HepG2 (cell line): ENCODE data around the gene MAP2K2. TPM values are rescaled to one million over a fixed set of nuclear protein-coding genes. Genes with fewer than 3 reads are reported as not detected.

Source experiments
- ARID5B ChIP-seq: IDR thresholded peaks from 2 replicates; pipeline ENCODE4 v1.4.0; 2020; ENCODE audit warnings: mild to moderate bottlenecking, missing genetic modification reagents
- GATAD2A ChIP-seq: IDR thresholded peaks from 2 replicates; pipeline ENCODE4 v1.6.1; 2016
- KAT2B ChIP-seq: fragments of 150-350 bp; IDR thresholded peaks from 2 replicates; pipeline ENCODE4 v1.6.1; 2014; ENCODE audit warnings: low read depth, low read length, borderline replicate concordance
- KDM6A ChIP-seq: IDR thresholded peaks from 2 replicates; pipeline ENCODE4 v1.6.1; 2016; ENCODE audit warnings: low read depth
- KIAA2018 ChIP-seq: sonication (generic); formaldehyde crosslinking; IDR thresholded peaks from 2 replicates; pipeline ENCODE4 v1.5.0; 2020; ENCODE audit warnings: mild to moderate bottlenecking, missing genetic modification reagents, borderline replicate concordance
- LBX2 ChIP-seq: sonication (generic); formaldehyde crosslinking; IDR thresholded peaks from 2 replicates; pipeline ENCODE4 v1.5.0; 2020; ENCODE audit warnings: missing genetic modification reagents, mild to moderate bottlenecking, borderline replicate concordance
- MIER3 ChIP-seq: IDR thresholded peaks from 2 replicates; pipeline ENCODE4 v1.6.1; 2016; ENCODE audit warnings: missing compliant biosample characterization, borderline replicate concordance
- MIXL1 ChIP-seq: IDR thresholded peaks from 2 replicates; pipeline ENCODE4 v1.6.1; 2016
- NR2F6 ChIP-seq, 2 experiments: IDR thresholded peaks; 2 replicates each; pipeline ENCODE4 v1.6.1; 2016; ENCODE audit warnings: antibody characterized with exemption in 1 of 2, mild to moderate bottlenecking in 1 of 2
- ONECUT2 ChIP-seq: sonication (generic); formaldehyde crosslinking; IDR thresholded peaks from 2 replicates; pipeline ENCODE4 v1.4.0; 2020; ENCODE audit warnings: missing genetic modification reagents
- TFDP2 ChIP-seq: sonication (generic); formaldehyde crosslinking; IDR thresholded peaks from 2 replicates; pipeline ENCODE4 v1.4.0; 2020; ENCODE audit warnings: missing genetic modification reagents
- THRA ChIP-seq: sonication (generic); formaldehyde crosslinking; IDR thresholded peaks from 2 replicates; pipeline ENCODE4 v1.4.0; 2020; ENCODE audit warnings: missing genetic modification reagents, borderline replicate concordance
- ZNF124 ChIP-seq: sonication (generic); formaldehyde crosslinking; IDR thresholded peaks from 2 replicates; pipeline ENCODE4 v1.4.0; 2020; ENCODE audit warnings: missing genetic modification reagents
- ZNF441 ChIP-seq: sonication (generic); formaldehyde crosslinking; IDR thresholded peaks from 2 replicates; pipeline ENCODE4 v1.7.0; 2021; ENCODE audit warnings: missing genetic modification reagents, borderline replicate concordance
- ZNF780A ChIP-seq: sonication (generic); formaldehyde crosslinking; IDR thresholded peaks from 2 replicates; pipeline ENCODE4 v1.8.0; 2022; ENCODE audit warnings: mild to moderate bottlenecking, missing genetic modification reagents, moderate library complexity
- polyA plus RNA-seq, 8 experiments: library from polyadenylated mRNA; depleted of rRNA in 3 of 8; stranded (reverse) in 7 of 8; unstranded in 1 of 8; fragments of >200 nt; fragmentation: Illumina TruSeq in 4 of 8; extraction: Trizol in 4 of 8; gene quantifications; 2 replicates each; pipeline versions ENCODE4 v1.2.1 to v1.2.3, GENCODE V29; 2011 to 2016; ENCODE audit warnings: low read depth in 4 of 8, missing spikeins in 1 of 8, mixed read lengths in 1 of 8; ENCODE audit not compliant: insufficient read depth in 1 of 8
- total RNA-seq, 5 experiments: library from RNA; depleted of rRNA; stranded (reverse); fragments of >200 nt; fragmentation: Illumina TruSeq; extraction: Trizol; gene quantifications; 2 replicates each; pipeline ENCODE4 v1.2.3, GENCODE V29; 2016; ENCODE audit warnings: low read depth in 1 of 5

MAP2K2 gene
- total and polyA plus RNA-seq, 2 of the 13 experiments (the other 11 are each of a cell fraction or from before 2014, with no cell fraction given), result 70.3 to 80.9 TPM

- 0 out of 2 replicates have a peak, but pooled peaks have one; percentile 16 for TF ChIP-seq ARID5B (CRISPR knock-in tag)
- TF ChIP-seq LBX2 (CRISPR knock-in tag), result no peak
- TF ChIP-seq THRA (CRISPR knock-in tag), result peak; percentile 32; the same call in 1 of the 2 replicates
- TF ChIP-seq MIXL1 (CRISPR knock-in tag), result peak; percentile 11; the same call in 1 of the 2 replicates
- no peak for TF ChIP-seq ZNF124 (CRISPR knock-in tag)
- no peak for TF ChIP-seq MIER3 (CRISPR knock-in tag)
- peak; percentile 72 for TF ChIP-seq ONECUT2 (CRISPR knock-in tag)
- 0 out of 2 replicates have a peak, but pooled peaks have one; percentile 11 for TF ChIP-seq KDM6A (CRISPR knock-in tag)
- peak; percentile 84 for TF ChIP-seq KAT2B
- 0 out of 2 replicates have a peak, but pooled peaks have one; percentile 51 for TF ChIP-seq ZNF441
- TF ChIP-seq NR2F6 (IDR thresholded peaks at IDR 0.05), result no peak
- 0 out of 2 replicates have a peak, but pooled peaks have one; percentile 11 for TF ChIP-seq NR2F6 (CRISPR knock-in tag; IDR thresholded peaks at IDR 0.05)
- TF ChIP-seq ZNF780A, result no peak
- no peak for TF ChIP-seq KIAA2018 (CRISPR knock-in tag)
- peak; percentile 78 for TF ChIP-seq GATAD2A (CRISPR knock-in tag)
- peak; percentile 14; the same call in 1 of the 2 replicates for TF ChIP-seq TFDP2
Observed at GRCh38 chr19:4136680-4137088, 12.8 kb upstream of the MAP2K2 start (continued).
